ENCODE measurements around the gene FTO.

The FTO gene

DNA sequence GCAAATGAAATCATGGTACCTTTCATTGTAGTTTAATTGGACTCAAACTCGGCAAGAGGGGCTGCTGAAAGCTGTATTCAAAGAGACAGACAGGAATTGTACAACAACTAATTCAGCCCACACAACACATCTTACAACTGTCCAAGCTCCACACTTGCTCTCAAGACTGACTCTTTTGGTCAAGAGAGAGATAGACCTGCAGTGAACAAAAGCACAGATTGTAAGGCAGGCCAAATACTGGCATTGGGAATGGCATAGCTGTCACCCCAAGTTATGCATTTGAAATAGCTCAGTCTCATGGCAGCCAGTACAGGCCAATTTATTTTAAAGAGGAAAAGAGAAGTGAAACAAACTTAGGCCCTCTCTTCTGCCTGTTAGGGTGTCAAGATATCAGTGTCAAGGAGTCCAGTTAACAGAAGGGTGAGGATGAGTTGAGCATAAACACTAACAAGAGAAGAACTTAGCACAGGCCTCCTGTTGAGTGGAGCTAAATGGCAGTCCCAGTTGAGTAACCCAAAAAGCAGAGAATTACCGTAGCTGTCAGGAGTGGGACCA, 366.9 kb downstream of the FTO start:
- no peak for DNase-seq

DNA sequence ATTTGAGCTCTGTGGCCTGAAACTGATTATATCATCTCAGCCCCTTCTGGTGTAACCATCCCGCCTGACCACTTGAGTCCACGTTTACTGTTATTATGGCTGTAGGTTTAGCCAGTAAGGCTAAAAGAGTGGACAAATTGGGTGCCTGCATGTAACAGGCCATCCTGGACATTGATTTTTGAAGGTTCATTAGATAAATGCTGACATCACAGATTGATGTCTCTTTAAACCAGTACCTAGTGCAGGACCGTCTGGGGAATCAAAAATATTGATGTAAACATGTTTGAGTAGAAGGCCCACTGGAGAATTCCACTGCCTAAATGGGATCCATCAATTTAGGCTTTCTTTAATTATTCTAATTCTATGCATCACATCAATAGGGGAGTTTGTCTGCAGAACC, 367.6 kb downstream of the FTO start:
- no peak for DNase-seq

DNA sequence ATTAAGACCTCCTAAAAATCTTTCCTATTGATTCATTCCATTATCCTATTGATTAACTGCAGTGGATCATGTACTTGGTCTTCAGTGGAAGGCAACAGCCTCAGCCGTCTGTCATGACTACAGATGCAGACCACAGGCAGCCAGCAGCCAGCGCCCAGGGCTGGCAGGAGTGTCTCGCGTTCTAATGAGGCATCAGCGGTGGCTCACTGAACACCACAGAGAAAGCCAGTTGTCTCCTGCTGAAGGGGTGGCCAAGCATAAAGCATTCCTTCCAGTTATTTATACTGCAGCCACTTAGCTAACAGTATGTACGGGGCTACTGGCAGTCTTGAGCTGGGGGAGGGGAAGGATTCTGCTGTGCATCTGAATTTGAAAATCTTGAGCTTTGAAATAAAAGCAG, 368.3 kb downstream of the FTO start:
- DNase-seq: peak in 3 of 51 donors; percentile 3 to 14 (median 9)

DNA sequence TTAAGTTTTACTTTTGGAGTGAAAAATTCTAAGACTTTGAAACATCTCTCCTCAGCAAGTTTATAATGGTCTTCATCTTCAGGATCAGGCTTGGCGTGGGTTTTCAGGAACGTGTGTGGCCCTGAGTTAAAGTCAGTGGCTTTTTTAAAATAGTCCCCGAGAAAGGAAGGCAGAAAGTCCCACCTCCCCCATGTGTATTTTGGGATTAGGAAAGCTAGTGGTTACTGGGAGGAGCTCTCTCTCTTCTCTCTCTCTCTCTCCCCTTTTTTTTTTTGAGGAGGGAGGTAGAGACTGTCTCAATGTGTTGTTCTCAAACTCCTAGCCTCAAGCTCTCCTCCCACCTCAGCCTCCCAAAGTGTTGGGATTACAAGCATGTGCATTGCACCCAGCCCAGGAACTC, 369.4 kb downstream of the FTO start:
- DNase-seq: no peak

DNA sequence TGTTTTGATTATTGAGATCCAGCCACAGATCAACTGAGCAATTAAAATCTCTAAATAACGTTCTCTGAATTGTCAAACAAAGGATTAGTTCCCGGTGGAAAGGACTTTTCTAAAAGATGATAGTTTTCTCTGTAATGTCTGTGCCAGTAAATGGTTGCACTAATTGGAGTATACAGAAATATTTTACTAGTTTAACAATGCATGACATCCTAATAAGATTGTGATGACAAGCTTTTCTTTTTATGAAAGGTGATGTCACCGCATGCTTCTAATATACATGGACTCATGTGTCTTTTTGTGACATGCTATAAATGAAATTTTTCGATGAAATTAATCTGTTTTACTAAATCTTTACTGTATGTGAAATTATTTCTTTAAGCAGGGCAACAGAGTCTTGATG, 371.5 kb downstream of the FTO start:
- DNase-seq: no peak

DNA sequence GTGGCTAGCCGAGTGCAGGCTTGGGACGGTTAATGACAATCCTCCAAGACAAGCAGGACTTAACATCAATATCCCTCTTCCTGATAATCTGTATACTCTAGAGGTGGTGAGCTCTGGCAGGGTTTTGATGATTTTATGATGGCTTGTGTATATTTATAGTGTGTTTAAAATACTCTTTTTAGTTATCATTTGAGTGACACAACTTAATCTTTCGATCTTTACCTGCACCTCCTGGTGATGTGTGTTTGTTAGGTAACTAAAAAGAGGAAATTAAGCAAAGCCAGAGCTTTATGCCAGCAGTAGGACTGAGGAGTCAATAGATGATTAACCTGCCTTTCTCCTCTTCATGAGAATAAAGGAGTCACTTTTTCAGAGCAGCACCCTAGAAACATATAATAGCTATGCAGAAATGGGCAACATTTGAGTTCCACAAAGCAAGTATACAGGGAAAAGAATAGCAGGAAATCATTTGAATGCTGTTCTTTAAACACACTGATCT, 372.1 kb downstream of the FTO start:
- DNase-seq: no peak

DNA sequence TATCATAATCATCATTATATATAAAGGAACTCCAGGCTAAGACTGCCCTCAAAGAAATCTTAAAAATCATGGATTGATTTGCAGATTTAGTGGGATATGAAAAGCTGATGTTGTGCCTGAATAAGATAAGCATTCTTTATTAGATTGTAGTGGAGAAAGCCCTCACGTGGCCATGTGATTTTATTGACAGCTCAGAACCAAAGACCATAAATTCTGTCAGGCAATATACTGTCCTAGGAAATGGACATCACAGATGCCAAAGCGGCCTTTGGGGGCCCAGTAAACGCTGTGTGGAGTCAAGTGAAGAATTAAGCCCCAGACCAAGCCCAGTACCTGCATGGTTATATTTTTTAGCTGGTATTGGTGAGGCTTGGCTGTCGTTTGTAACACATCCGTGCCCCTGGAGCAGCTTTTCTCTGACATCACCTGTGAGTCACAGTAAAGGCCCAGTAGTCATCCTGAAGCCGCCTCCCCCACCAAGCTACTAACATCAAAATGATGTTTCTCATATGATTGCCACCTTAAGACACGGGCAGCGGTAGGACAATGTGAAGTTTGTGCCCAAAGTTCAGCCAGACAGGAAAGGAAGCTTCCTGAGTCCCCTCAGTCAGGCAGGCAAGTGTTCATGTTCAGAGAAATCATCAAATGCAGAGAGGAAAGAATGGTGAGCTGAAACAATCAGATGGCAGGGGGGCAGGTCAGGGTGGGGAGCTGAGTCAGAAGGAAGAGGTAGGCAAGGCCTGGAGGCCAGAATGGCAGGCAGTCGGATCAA, 373.3 kb downstream of the FTO start:
- no peak for DNase-seq

DNA sequence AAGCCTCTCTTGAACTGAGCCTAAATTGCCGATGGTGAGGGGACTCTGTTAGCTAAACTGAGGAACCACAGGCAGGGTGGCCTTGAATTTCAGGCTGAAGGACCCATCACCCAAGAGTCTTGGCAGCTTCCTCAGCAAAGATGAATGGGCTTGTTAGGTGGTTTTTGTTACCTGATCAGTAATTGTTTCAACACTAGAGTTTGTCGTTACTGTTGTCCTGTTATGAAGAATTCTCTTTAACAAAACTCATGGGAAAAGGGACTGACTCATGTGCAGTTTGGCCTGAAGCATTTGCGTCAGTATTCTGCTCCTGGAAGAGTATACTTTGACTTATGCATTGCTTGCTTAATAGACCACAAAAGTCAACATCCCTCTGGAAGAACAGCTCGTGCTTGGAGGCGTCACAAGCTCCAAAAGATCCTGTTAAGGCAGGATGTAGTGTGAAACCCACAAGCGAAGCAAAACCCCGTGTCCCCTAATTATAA, 376.6 kb downstream of the FTO start:
- DNase-seq: no peak

DNA sequence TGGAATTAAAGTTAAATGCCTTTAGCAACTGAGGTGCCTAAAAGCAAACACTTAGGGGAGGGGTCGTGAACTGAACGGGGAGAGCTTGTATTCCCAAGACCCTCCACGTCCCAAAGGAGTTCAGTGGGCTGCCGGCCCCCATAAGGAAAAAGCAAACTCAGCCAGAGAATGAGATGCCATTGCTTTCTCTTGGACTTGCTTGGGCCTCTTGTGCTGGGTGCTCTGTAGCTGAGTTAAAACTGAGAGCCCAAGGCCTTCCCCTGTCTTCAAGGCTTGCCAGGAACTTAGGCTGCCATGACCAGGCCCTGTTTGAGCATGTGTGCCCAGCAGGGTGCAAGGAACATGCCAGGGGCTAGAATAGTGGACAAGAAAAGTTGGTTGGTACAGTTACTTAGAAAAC, 382.8 kb downstream of the FTO start:
- no peak for DNase-seq

DNA sequence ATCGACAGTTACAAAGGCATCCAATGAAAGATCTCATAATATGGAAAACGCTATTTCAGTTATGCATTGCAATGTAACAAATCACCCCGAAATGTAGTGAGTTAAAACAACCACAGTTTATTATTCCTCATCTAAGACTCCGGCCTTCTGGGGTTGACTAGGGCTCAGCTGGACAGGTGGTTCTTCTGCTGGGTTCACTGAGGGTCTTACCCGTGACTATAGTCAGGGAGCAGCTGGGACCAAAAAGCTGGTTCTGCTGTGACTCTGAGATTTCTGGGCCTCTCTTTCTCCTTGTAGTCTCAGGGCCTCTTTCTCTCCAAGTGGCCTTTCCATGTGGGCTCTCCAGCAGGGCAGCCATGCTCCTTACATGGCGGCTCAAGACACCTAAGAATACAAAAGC, 386.6 kb downstream of the FTO start:
- no peak for DNase-seq

DNA sequence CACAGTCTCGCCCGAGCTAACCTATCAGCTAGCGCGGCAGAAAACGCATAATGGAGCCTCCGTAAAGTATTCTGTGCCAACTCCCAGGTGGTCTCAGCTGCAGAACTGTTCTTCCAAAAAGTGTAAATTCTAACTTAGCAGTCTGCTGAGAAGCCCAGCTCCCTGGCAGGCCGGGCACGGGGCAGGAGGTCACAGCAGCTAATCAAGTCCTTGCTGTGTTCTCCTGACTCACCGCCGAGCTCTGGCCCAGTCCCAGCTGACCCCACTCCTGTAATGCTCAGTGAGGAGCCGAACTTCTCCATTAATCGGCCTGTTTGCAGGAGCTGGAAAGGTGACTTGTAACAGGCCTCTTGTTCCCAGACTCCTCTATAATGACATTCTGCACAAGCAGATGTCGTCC, 389.3 kb downstream of the FTO start:
- DNase-seq: peak in 2 of 51 donors; percentile 3 to 10

DNA sequence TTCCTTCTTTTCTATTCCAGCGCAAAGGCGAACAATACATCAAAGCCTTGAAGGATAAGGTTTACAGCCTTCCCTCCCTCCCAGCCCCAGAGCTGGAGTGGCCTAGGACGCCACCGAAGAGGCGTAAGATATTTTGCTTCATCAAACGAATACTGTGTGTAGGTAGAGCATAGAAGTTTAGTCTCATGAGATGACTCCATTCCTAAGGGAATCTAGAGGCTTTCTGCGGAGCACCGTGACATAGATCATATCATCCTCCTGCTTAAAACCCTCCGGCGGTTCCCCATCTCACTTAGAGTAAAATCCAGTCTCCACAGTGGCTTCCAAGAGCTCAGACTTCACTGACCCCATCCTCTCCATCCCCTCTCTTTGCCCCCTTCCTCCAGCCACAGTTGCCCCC, 390.7 kb downstream of the FTO start:
- no peak for DNase-seq

DNA sequence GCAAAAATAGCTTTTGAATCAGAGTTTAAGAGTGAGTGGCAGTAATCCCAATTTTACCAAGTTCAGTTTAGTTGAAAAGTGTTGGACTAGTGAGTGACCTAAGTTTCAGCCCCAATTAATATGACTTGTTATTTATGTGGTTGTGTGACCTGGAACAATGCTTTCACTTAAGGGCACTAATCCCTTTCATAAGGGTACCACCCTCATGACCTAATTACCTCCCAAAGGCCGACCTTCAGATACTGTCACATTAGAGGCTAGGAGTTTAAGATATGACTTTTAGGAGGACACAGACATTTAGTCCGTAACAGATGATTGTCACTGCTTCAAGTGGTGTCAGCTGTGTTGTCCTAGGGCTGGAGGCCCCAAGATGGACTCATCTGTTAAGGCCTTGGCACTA, 392.7 kb downstream of the FTO start:
- no peak for DNase-seq

DNA sequence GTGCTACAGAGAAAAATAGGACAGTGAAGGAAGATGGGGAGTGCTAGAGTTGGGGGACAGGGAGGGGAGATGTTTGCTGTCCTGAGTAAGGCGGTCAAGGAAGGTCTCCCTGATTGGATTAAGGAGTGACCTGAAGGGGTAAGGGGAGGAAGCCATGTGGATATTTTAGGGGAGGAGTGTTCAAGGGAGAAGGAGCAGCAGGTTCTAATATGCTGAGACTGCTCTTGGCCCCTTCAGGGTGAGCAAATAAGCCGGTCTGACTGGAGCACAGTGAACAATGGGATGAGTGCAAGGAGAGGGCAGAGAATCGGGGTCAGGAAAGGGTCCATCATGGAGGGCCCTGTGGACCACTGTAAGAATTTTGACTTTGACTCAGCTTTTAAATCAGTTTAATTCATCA, 393.8 kb downstream of the FTO start:
- no peak for DNase-seq

DNA sequence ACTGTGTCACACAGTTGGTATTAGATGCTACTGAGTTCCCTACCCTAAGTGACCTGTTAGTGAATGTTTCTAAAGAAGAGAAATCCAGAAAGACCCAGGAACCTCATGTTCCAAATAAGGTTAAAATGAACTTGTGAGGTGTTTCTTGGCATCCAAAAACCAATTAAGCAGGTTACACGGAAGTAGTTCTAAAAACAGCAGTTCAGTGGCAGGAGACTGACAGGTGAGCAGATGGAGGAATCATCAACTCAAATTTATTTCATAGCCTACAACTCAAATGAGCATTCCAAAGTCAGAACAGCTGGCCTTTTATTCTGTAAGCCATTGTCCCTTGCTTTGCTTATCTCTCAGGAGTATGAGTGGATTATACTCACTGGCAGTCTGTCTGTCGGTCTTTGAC, 394.3 kb downstream of the FTO start:
- no peak for DNase-seq

DNA sequence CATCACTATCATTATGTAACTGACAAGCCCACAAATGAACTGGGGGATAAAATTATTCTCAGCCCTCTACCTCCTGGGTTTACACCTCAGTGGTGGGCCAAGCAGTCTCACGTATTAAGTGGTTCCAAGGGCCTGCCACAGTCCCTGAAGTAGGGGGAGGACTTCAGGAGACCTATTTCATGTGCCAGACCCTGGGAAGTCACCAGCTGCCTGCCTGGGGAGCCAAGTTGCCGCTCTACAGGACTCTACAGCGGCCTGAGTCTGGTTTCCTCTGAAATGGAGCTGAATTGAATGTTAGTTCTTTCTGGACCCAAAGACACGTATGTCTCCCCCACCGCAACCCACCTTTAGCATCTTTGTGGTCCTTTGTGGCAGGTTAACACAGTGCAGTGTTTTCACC, 395.7 kb downstream of the FTO start:
- DNase-seq: no peak

DNA sequence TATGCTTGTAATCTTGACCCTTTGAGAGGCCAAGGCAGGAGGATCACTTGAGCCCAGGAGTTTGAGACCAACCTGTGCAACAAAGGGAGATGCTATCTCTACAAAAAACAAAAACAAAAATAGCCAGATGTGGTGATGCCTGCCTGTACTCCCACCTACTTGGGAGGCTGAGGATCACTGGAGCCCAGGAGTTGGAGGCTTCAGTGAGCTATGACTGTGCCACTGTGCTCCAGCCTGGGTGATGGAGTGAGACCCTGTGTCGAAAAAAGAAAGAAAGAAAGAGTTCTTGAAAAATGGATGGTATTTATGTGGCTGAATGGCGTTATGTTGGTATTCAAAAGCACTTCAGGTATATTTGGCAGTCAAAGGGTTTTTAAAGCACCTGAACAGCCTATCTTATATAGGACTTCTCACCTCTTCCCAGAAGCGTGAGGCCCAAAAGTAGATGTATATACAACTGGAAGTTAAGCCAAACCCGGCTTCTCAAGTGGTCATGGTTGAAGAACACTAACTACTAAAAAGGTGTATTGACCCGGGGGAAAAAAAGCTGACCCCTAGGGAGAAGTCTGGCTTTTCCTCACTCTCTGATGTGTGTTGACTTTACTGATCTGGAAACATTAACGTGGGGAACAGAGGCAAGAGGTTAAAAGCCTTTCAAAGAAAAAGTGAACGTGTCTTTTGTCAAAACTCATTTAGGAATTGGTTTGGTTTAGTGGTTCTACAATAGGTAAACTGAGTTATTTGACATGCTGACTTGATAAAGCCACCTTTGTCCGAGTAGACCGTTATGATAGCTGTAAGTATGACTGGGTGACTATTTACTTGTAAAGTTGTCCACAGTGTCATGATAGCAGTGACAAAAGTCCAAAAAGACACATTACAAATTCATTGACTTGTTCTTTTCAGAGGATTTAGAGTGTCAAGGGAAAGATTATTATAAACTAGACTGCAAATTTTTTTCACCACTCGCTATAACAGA, 399.2 kb downstream of the FTO start:
- DNase-seq: no peak

DNA sequence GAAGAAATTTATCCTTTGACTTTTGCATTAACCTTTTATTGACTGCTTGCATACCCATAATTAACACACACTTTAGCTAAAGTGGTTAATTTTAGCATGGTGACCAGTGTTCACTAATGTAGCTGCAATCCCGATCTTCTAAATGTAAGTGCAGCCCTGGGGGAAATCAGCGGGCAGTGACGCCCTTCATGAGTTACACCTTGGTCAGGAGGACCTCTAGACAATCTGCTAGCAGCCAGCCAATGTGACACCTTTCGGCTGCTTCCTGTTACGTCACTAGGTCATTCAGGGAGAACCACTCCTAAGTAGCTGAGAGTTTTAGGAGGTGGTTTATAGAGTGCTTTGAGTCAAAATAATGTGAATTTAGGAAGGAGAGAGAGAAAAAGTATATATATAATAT, 402.1 kb downstream of the FTO start:
- DNase-seq: no peak

DNA sequence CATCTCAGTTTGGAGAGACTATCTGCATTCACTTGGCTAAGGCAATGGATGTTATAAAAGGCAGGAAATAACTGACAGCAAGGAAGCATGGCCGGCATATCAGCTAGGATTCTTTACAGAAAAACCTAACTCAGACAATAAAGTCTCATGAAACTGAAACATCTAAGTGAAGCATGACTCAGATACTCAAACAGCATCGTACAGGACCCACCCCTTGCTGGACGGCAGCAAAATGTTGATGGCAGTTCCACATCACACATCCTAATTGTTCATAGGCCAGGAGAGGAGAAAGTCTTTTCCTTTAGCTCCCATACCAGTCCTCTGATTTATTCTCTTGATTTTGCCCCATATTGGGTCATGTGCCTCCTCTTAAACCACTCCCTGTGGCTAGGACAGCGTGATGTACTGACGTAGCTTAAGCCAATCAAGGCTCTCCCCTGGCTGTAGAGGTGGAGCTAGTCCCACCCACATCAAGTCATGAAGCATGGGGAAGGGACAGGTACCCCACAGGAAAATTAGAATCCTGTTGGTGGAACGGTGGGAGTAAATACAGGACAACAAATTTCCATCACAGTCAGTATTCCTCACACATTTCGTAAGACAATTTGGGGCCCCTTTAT, 403.7 kb downstream of the FTO start:
- DNase-seq: no peak

DNA sequence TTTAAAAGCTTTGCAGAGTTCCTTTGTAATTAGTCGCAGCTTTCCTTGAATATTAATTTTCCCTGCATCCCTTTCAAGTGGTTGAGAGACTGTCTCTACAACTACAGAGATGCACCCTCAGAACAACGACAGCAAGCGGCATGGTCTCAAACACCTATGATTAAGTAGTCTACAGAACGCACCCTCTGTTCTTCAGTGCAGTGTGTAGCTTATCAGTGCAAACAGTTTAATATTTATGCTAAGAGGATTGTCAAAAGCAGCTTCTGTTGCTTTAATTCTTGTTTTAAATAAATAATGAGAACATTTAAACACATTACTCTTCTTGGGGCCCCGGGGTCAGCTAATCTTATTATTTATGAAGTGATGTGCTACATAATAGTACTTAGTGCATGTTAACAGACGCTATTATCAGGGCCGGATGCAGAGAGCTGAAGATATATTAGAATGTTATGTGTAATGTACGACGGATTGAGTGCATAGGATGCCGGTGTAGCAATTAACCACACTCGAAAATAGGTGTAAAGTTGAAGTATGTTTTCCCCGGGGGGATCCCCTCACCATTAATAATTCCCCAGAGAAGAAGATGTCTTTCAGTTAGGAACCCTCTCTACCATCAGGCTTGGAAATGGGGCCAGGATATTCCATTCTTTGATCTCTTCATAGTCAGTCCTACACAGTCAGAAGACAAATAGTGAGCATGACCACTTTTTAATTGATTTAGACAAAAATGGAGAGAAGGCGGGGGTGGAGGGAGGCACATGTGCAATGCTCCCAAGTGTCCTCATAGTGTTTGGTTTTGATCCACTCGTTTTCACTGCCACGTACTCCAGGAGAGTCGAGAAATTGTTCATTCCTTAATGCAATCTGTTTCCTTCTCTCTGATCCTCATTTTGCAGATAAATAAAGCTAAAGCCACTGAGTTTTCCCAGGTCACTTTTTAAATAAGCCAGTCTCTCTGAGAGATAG, 406.3 kb downstream of the FTO start:
- no peak for DNase-seq

Measured in hypothalamus (tissue), 51 donors.